Endothelial cell of umbilical vein (primary cell): ENCODE measurements around the gene RAB28. TPM values are rescaled to one million over a fixed set of nuclear protein-coding genes. Genes with fewer than 3 reads are reported as not detected.

Source experiments
- BruUV-seq: library from RNA; stranded (reverse); fragments of 400-500 nt; replicated peaks from 2 replicates; lab custom pipeline; 2021; lab: Mats Ljungman, UMichigan
- CTCF ChIA-PET: fragments of 300-600, 350-600 bp; sonication (Branson Sonifier 250); formaldehyde crosslinking; loops from one replicate; lab custom pipeline; 2021; ENCODE audit warnings: antibody characterized with exemption, inconsistent platforms; lab: Charles Lee
- POLR2A ChIA-PET: fragments of 300-600, 350-600 bp; sonication (Branson Sonifier 250); formaldehyde crosslinking; loops from one replicate; lab custom pipeline; 2021; ENCODE audit warnings: antibody characterized with exemption, inconsistent platforms; lab: Charles Lee
- DNase-seq: peaks from one replicate; pipeline ENCODE4 v3.0.0-alpha.2; 2011; ENCODE audit warnings: low read depth, low spot score
- FAIRE-seq: peaks from 2 replicates; lab custom pipeline; 2011; peaks lifted over from hg19 to GRCh38; lab: Jason Lieb, UNC
- H2AFZ ChIP-seq: 2 replicates; pipeline ENCODE4 v1.6.0; 2012; ENCODE audit warnings: low read depth, low read length, control low read depth, inconsistent platforms
- H3K27ac ChIP-seq: 2 replicates; pipeline ENCODE4 v1.5.1; 2011; ENCODE audit warnings: low read depth, mild to moderate bottlenecking, control low read depth, low read length, moderate library complexity; ENCODE audit not compliant: insufficient read depth
- H3K27me3 ChIP-seq, 2 experiments: 2 replicates each; pipeline versions ENCODE4 v1.6.0 to v1.6.1; 2011; ENCODE audit warnings: low read length in 2 of 2, mixed read lengths in 1 of 2; ENCODE audit not compliant: control insufficient read depth in 2 of 2, insufficient read depth in 2 of 2
- H3K36me3 ChIP-seq, 2 experiments: 2 replicates in 1 of 2; 3 replicates in 1 of 2; pipeline ENCODE4 v1.5.1; 2011; ENCODE audit warnings: low read length in 2 of 2, mild to moderate bottlenecking in 1 of 2, moderate library complexity in 1 of 2; ENCODE audit not compliant: control insufficient read depth in 2 of 2, insufficient read depth in 2 of 2; ENCODE audit errors: extremely low read depth in 1 of 2
- H3K4me1 ChIP-seq: 3 replicates; pipeline ENCODE4 v1.5.1; 2011; ENCODE audit warnings: mild to moderate bottlenecking, low read length; ENCODE audit not compliant: control insufficient read depth, insufficient read depth; ENCODE audit errors: extremely low read depth
- H3K4me2 ChIP-seq: 2 replicates; pipeline ENCODE4 v1.6.1; 2011; ENCODE audit warnings: low read length, control low read depth, mixed read lengths; ENCODE audit not compliant: insufficient read depth
- H3K4me3 ChIP-seq, 3 experiments: fragments of 200-600 bp in 1 of 3; sonication (generic), shearing (Covaris generic) in 1 of 3; replicated peaks in 1 of 3; 2 replicates each; pipeline ENCODE4 v1.5.1; 2011 to 2016; ENCODE audit warnings: control low read depth in 3 of 3, low read length in 3 of 3, mild to moderate bottlenecking in 2 of 3, inconsistent platforms in 1 of 3, low read depth in 1 of 3, moderate library complexity in 1 of 3; ENCODE audit not compliant: insufficient read depth in 1 of 3
- H3K79me2 ChIP-seq: 2 replicates; pipeline ENCODE4 v1.6.0; 2012; ENCODE audit warnings: low read length, inconsistent platforms; ENCODE audit not compliant: control insufficient read depth, insufficient read depth
- H3K9ac ChIP-seq: replicated peaks from 2 replicates; pipeline ENCODE3; 2011; ENCODE audit warnings: low read length, control low read depth; ENCODE audit not compliant: insufficient read depth; ENCODE audit errors: extremely low read depth
- H3K9me1 ChIP-seq: replicated peaks from 3 replicates; pipeline ENCODE4 v1.6.0; 2011; ENCODE audit warnings: mild to moderate bottlenecking, low read length; ENCODE audit not compliant: control insufficient read depth, insufficient read depth; ENCODE audit errors: extremely low read depth
- H3K9me3 ChIP-seq: replicated peaks from 2 replicates; pipeline ENCODE4 v1.5.1; 2012; ENCODE audit warnings: low read length, inconsistent platforms; ENCODE audit not compliant: control insufficient read depth, insufficient read depth
- H4K20me1 ChIP-seq: replicated peaks from 2 replicates; pipeline ENCODE3; 2011; ENCODE audit warnings: mild to moderate bottlenecking, low read length; ENCODE audit not compliant: control insufficient read depth, insufficient read depth; ENCODE audit errors: extremely low read depth
- EZH2 ChIP-seq: IDR thresholded peaks from 2 replicates; pipeline ENCODE4 v1.6.1; 2012; ENCODE audit warnings: borderline replicate concordance, low read depth, mild to moderate bottlenecking, moderate library complexity, low read length, inconsistent platforms; ENCODE audit not compliant: severe bottlenecking
- FOS ChIP-seq: IDR thresholded peaks from 2 replicates; pipeline ENCODE4 v1.6.1; 2011; ENCODE audit warnings: mild to moderate bottlenecking, low read length, moderate library complexity, borderline replicate concordance; ENCODE audit not compliant: insufficient read depth
- GATA2 ChIP-seq: IDR thresholded peaks from 2 replicates; pipeline ENCODE4 v1.7.0; 2011; ENCODE audit warnings: low read depth, mild to moderate bottlenecking, moderate library complexity, mixed read lengths, low read length; ENCODE audit not compliant: insufficient read length, insufficient read depth
- JUN ChIP-seq: IDR thresholded peaks from 2 replicates; pipeline ENCODE4 v1.6.1; 2011; ENCODE audit warnings: borderline replicate concordance, low read depth; ENCODE audit not compliant: insufficient read length, insufficient read depth
- MYC ChIP-seq: IDR thresholded peaks from one replicate; pipeline ENCODE4 v1.6.1; 2011; ENCODE audit warnings: mild to moderate bottlenecking, low read depth, low read length
- POLR2A ChIP-seq: IDR thresholded peaks from 2 replicates; pipeline ENCODE4 v1.6.1; 2012; ENCODE audit warnings: low read depth, mild to moderate bottlenecking, control low read depth, low read length
- POLR2AphosphoS5 ChIP-seq: IDR thresholded peaks from 2 replicates; pipeline ENCODE4 v1.6.1; 2012; ENCODE audit warnings: low read depth, mild to moderate bottlenecking, control low read depth, low read length, moderate library complexity; ENCODE audit not compliant: insufficient read depth
- dilution Hi-C: fragments of 300-500 bp; cut with MboI; formaldehyde crosslinking; loops from one replicate; pipeline ENCODE4 v1.15.0; 2019; ENCODE audit warnings: low sequenced_read_pairs; ENCODE audit not compliant: extremely low pct_ligation_motif_present
- intact Hi-C: fragments of 100-400 bp; cut with micrococcal nuclease; formaldehyde crosslinking; loops from one replicate; pipeline ENCODE4 v1.10.0; 2022
- polyA plus RNA-seq, 4 experiments: library from polyadenylated mRNA; depleted of rRNA in 3 of 4; stranded (reverse) in 3 of 4; unstranded in 1 of 4; fragments of >200 nt; gene quantifications; 2 replicates each; pipeline versions ENCODE4 v1.2.1 to v1.2.3, GENCODE V29; 2011 to 2012; ENCODE audit warnings: missing spikeins in 1 of 4
- total RNA-seq: library from RNA; stranded (reverse); gene quantifications from 2 replicates; pipeline ENCODE4 v1.2.3, GENCODE V29; 2021
- TF ChIP-seq, protein P1 (sequence below): IDR thresholded peaks from 2 replicates; pipeline ENCODE4 v1.6.1; 2011; ENCODE audit not compliant: insufficient read depth, insufficient read length
- TF ChIP-seq, protein P2 (sequence below), 2 donors: IDR thresholded peaks; 1 replicate in 1 of 2; 2 replicates in 1 of 2; pipeline ENCODE4 v1.5.1; 2011; ENCODE audit warnings: low read length in 2 of 2, mild to moderate bottlenecking in 2 of 2, moderate library complexity in 2 of 2, control low read depth in 1 of 2, inconsistent platforms in 1 of 2, low read depth in 1 of 2; ENCODE audit not compliant: insufficient read depth in 1 of 2; ENCODE audit errors: extremely low read depth in 1 of 2

RAB28 gene
- total and polyA plus RNA-seq, 2 donors (not counting 3 experiments of a cell fraction or from before 2014, with no cell fraction given): 13.0 to 13.2 TPM

DNA sequence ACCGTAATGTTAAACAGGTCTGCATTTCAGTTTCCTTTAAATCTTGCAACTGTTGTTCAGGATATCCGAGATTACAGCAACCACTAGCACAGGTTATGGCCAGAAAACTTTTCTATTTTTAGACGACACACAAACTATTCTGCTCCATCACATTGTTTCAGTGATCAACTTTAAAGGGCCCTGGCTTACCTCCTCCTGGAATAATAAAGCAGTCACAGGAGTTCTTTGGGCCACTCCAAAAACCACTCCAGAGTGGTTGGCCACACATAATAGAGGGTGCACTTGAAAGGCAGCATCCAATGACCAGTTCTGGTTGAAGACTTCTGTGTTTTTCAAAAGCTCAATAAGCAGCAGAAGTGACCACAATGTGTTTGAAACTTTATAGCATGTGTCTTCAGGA, 118.9 kb downstream of the RAB28 start:
- Histone ChIP-seq H3K27ac (no peak overlapping the region), H3K4me2 (no peak overlapping the region), H3K4me1 (no peaks in the 10 kb centered on the region), H2AFZ (no peak overlapping the region), H3K9me1 (no peaks in the 10 kb centered on the region), H3K4me3 (no peak overlapping the region), H3K36me3 (no peaks in the 10 kb centered on the region), H3K9ac (no peak overlapping the region), H3K9me3 (no peaks in the 10 kb centered on the region), H3K27me3 (no peaks in the 10 kb centered on the region), H4K20me1 (no peaks in the 10 kb centered on the region), H3K79me2 (no peaks in the 10 kb centered on the region)
- DNase-seq (no peak), FAIRE-seq (no peak)
- dilution Hi-C loops (no loop called here), intact Hi-C loops (no loop called here)
- no TSS peak for BruUV-seq
- TF ChIP-seq, protein P1, sequence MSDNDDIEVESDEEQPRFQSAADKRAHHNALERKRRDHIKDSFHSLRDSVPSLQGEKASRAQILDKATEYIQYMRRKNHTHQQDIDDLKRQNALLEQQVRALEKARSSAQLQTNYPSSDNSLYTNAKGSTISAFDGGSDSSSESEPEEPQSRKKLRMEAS: no peak
- TF ChIP-seq GATA2 (no peak), FOS (no peak), JUN (no peak), POLR2A (no peak), POLR2AphosphoS5 (no peak), EZH2 (no peak), MYC (no peak)
- TF ChIP-seq, protein P2, sequence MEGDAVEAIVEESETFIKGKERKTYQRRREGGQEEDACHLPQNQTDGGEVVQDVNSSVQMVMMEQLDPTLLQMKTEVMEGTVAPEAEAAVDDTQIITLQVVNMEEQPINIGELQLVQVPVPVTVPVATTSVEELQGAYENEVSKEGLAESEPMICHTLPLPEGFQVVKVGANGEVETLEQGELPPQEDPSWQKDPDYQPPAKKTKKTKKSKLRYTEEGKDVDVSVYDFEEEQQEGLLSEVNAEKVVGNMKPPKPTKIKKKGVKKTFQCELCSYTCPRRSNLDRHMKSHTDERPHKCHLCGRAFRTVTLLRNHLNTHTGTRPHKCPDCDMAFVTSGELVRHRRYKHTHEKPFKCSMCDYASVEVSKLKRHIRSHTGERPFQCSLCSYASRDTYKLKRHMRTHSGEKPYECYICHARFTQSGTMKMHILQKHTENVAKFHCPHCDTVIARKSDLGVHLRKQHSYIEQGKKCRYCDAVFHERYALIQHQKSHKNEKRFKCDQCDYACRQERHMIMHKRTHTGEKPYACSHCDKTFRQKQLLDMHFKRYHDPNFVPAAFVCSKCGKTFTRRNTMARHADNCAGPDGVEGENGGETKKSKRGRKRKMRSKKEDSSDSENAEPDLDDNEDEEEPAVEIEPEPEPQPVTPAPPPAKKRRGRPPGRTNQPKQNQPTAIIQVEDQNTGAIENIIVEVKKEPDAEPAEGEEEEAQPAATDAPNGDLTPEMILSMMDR (IDR thresholded peaks at IDR 0.05; ENCODE audit: extremely low read depth in 1 of 2, insufficient read depth in 1 of 2, low read depth in 1 of 2, low read length in 2 of 2): no peak
- CTCF ChIA-PET: no interaction called here
- POLR2A ChIA-PET: no interaction called here
